GM23248 (cell line): ENCODE results near the gene KCNAB1. TPM values are rescaled to one million over a fixed set of nuclear protein-coding genes. Genes with fewer than 3 reads are reported as not detected.
A peak's percentile ranks its signal among the peaks of the same experiment; 100 is the strongest.
"Not testable (repeated sequence)": the region's sequence is repeated elsewhere in the genome, so short reads cannot be mapped to it uniquely, and the experiment has no call there.

Source experiments
- DNase-seq: peaks from one replicate; pipeline ENCODE4 v3.0.0-alpha.2; 2015
- H2AFZ ChIP-seq: fragments of 200-600 bp; sonication (generic); 2 replicates; pipeline ENCODE4 v1.6.1; 2016; ENCODE audit warnings: antibody characterized with exemption
- H3F3A ChIP-seq: fragments of 200-600 bp; sonication (generic); 2 replicates; pipeline ENCODE4 v1.6.1; 2016; ENCODE audit warnings: mild to moderate bottlenecking, antibody characterized with exemption, mixed run types; ENCODE audit not compliant: insufficient read depth
- H3K27ac ChIP-seq: fragments of 200-600 bp; sonication (generic); 2 replicates; pipeline ENCODE4 v1.5.1; 2016; ENCODE audit warnings: mild to moderate bottlenecking
- H3K27me3 ChIP-seq: fragments of 200-600 bp; sonication (generic); replicated peaks from 2 replicates; pipeline ENCODE4 v1.6.1; 2016; ENCODE audit warnings: mild to moderate bottlenecking; ENCODE audit not compliant: insufficient read depth
- H3K36me3 ChIP-seq: fragments of 200-600 bp; sonication (generic); 2 replicates; pipeline ENCODE4 v1.6.1; 2016; ENCODE audit warnings: low read depth, mild to moderate bottlenecking
- H3K4me1 ChIP-seq: fragments of 200-600 bp; sonication (generic); 2 replicates; pipeline ENCODE4 v1.6.1; 2016; ENCODE audit warnings: mild to moderate bottlenecking; ENCODE audit not compliant: insufficient read depth
- H3K4me2 ChIP-seq: fragments of 200-600 bp; sonication (generic); one replicate; pipeline ENCODE4 v1.6.1; 2016; ENCODE audit warnings: mild to moderate bottlenecking; ENCODE audit not compliant: unreplicated experiment
- H3K4me3 ChIP-seq: fragments of 200-600 bp; sonication (generic); 2 replicates; pipeline ENCODE4 v1.5.1; 2016; ENCODE audit warnings: mild to moderate bottlenecking
- H3K79me2 ChIP-seq: fragments of 200-600 bp; sonication (generic); 2 replicates; pipeline ENCODE4 v1.6.1; 2016; ENCODE audit warnings: mild to moderate bottlenecking; ENCODE audit not compliant: insufficient read depth
- H3K9ac ChIP-seq: fragments of 200-600 bp; sonication (generic); 2 replicates; pipeline ENCODE4 v1.6.1; 2016; ENCODE audit warnings: mild to moderate bottlenecking
- H3K9me2 ChIP-seq: fragments of 200-600 bp; sonication (generic); 2 replicates; pipeline ENCODE4 v1.6.1; 2016; ENCODE audit warnings: mixed run types, mild to moderate bottlenecking, moderate library complexity; ENCODE audit not compliant: insufficient read depth
- H3K9me3 ChIP-seq: fragments of 200-600 bp; sonication (generic); one replicate; pipeline ENCODE4 v1.6.1; 2017; ENCODE audit warnings: low read depth
- H4K20me1 ChIP-seq: fragments of 200-600 bp; sonication (generic); 2 replicates; pipeline ENCODE4 v1.6.0; 2016; ENCODE audit not compliant: insufficient read depth
- EZH2 ChIP-seq: fragments of 200-600 bp; sonication (generic); IDR thresholded peaks from 2 replicates; pipeline ENCODE4 v1.6.1; 2018; ENCODE audit warnings: antibody characterized with exemption, mild to moderate bottlenecking; ENCODE audit not compliant: insufficient read depth, poor library complexity, severe bottlenecking
- EZH2phosphoT487 ChIP-seq: fragments of 200-600 bp; sonication (generic); IDR thresholded peaks from 2 replicates; pipeline ENCODE4 v1.6.1; 2018; ENCODE audit warnings: antibody characterized with exemption, moderate library complexity, mild to moderate bottlenecking, low read depth; ENCODE audit not compliant: insufficient read depth
- WGBS, 2 experiments: methylation state at CpG; one replicate each; pipeline ENCODE4 v1.1.6; 2015 to 2017; ENCODE audit warnings: low lambda C conversion rate in 2 of 2, low coverage in 1 of 2; ENCODE audit errors: missing lambda C conversion rate in 2 of 2; 5-methylcytosine and 5-hydroxymethylcytosine counted together
- in situ Hi-C: fragments of 300-500 bp; cut with MboI; formaldehyde crosslinking; loops from 2 replicates; pipeline ENCODE4 v1.15.0; 2020
- polyA plus RNA-seq: library from polyadenylated mRNA; unstranded; fragments of >200 nt; fragmentation: Nextera tagmentation; extraction: Ambion mirVana; gene quantifications from 2 replicates; pipeline ENCODE4 v1.2.1, GENCODE V29; 2016
- total RNA-seq: library from RNA; depleted of rRNA; stranded (reverse); fragments of >200 nt; shearing (Covaris generic); gene quantifications from 2 replicates; pipeline ENCODE4 v1.2.3, GENCODE V29; 2014

The KCNAB1 gene
- total and polyA plus RNA-seq, 2 experiments from 2014 or later: 1.1 TPM; not detected in 1

- DNase-seq: no peak
- peaks cover 6% of the 10 kb centered on the region for H3K79me2 ChIP-seq
- no peaks in the 10 kb centered on the region for H3K27me3 ChIP-seq
- in situ Hi-C loops: no loop called here
- H3K36me3 ChIP-seq: no peaks in the 10 kb centered on the region
- 13 to 14% methylated on average over 1 of the region's 1 CpG for WGBS, 2 experiments
- H3F3A ChIP-seq: peaks cover 2% of the 10 kb centered on the region; the same call in 1 of the 2 replicates
- no peak for TF ChIP-seq EZH2
- no peak for TF ChIP-seq EZH2phosphoT487
- H3K4me2 ChIP-seq: no peak overlapping the region
- H4K20me1 ChIP-seq: no peaks in the 10 kb centered on the region
- H3K4me1 ChIP-seq: peaks cover 7% of the 10 kb centered on the region
- no peak overlapping the region for H3K27ac ChIP-seq
- H3K4me3 ChIP-seq: no peak overlapping the region
- no peak overlapping the region for H3K9ac ChIP-seq
- H3K9me2 ChIP-seq: no peaks in the 10 kb centered on the region
- H3K9me3 ChIP-seq: no peaks in the 10 kb centered on the region
- H2AFZ ChIP-seq: peak overlapping the region; percentile 34; the same call in 1 of the 2 replicates
Observed at GRCh38 chr3:156559321-156559720, 438.9 kb downstream of the KCNAB1 start.

- no peaks in the 10 kb centered on the region for H3K79me2 ChIP-seq
- TF ChIP-seq EZH2phosphoT487 (no peak), EZH2 (no peak)
- H3K9ac ChIP-seq: no peak overlapping the region
- H3K9me3 ChIP-seq: no peaks in the 10 kb centered on the region
- no peak overlapping the region for H3K27ac ChIP-seq
- no peaks in the 10 kb centered on the region for H3K9me2 ChIP-seq
- H3K4me3 ChIP-seq: no peak overlapping the region
- H3F3A ChIP-seq: no peaks in the 10 kb centered on the region
- 57 to 58% methylated on average over 2 of the region's 2 CpGs for WGBS, 2 experiments
- no peaks in the 10 kb centered on the region for H3K36me3 ChIP-seq
- no peaks in the 10 kb centered on the region for H4K20me1 ChIP-seq
- no peak overlapping the region for H3K4me2 ChIP-seq
- in situ Hi-C loops: no loop called here
- DNase-seq: no peak
- no peak overlapping the region for H2AFZ ChIP-seq
- no peaks in the 10 kb centered on the region for H3K27me3 ChIP-seq
- peaks cover 16% of the 10 kb centered on the region for H3K4me1 ChIP-seq
Observed at GRCh38 chr3:156561533-156561932, 441.2 kb downstream of the KCNAB1 start.

DNA sequence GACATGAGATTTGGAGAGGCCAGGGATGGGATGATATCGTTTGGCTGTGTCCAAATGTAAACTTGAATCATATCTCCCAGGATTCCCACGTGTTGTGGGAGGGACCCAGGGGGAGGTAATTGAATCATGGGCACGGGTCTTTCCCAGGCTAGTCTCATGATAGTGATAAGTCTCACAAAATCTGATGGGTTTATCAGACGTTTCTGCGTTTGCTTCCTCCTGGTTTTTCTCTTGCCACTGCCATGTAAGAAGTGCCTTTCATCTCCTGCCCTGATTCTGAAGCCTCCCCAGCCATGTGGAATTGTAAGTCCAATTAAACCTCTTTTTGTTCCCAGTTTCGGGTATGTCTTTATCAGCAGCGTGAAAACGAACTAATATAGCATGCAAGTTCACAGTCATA is 442.1 kb downstream of the KCNAB1 start:
- H3K36me3 ChIP-seq, H3K79me2 ChIP-seq, H3K4me3 ChIP-seq, H3K27ac ChIP-seq, in situ Hi-C loops, H3K9me3 ChIP-seq, H4K20me1 ChIP-seq, H3K4me2 ChIP-seq, H2AFZ ChIP-seq, H3K9ac ChIP-seq, H3K9me2 ChIP-seq, H3K27me3 ChIP-seq, H3F3A ChIP-seq, DNase-seq: not testable (repeated sequence)
- 56 to 66% methylated on average over 8 of the region's 8 CpGs for WGBS, 2 experiments
- H3K4me1 ChIP-seq: peaks cover 16% of the 10 kb centered on the region

DNA sequence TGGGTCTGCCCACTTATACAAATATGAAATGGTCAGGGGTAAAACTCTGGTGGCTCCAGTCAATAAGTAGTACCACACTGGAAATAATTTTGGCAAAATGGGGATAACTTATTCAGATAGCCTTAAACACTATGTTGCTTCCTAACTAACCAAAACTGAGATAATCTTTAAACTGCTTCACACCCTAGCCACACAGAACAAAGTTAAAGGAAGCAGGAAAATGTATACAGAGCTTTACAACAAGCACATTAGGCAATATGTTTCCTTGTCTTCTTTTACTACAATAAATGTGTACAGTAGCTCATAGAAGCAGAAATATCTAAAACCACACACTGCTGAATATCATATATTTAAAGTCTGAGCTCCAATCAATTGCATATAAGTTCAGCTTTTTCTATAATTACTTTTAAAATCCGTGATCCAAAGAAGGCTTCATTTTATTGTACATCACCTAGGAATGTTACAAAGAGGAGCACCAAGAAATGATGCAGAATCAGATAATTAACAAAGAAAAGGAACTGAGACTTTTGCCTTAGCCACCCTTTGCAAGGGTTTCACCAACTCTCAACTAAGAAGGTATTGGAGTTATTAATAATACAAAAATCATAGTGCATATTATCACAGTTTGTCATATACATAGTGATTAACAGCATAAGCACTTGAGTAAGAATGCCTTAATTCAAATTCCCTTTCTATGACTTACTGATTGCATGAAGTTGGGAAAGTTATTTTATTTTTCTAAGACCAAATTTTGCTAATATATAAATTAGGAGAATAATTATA is 443.7 kb downstream of the KCNAB1 start:
- H3K79me2 ChIP-seq: no peaks in the 10 kb centered on the region
- no peak for TF ChIP-seq EZH2
- no peak for TF ChIP-seq EZH2phosphoT487
- no peak overlapping the region; the same call in 1 of the 2 replicates for H2AFZ ChIP-seq
- no peaks in the 10 kb centered on the region for H3K9me3 ChIP-seq
- no peak overlapping the region for H3K4me3 ChIP-seq
- H3K9me2 ChIP-seq: no peaks in the 10 kb centered on the region
- no peaks in the 10 kb centered on the region for H3K36me3 ChIP-seq
- no peaks in the 10 kb centered on the region for H4K20me1 ChIP-seq
- H3K4me1 ChIP-seq: peaks cover 16% of the 10 kb centered on the region
- H3K27ac ChIP-seq: no peak overlapping the region
- 80 to 83% methylated on average over 1 of the region's 1 CpG for WGBS, 2 experiments
- in situ Hi-C loops: no loop called here
- H3K27me3 ChIP-seq: no peaks in the 10 kb centered on the region
- H3K4me2 ChIP-seq: peak overlapping the region; percentile 8
- DNase-seq: peak; percentile 48
- H3F3A ChIP-seq: no peaks in the 10 kb centered on the region
- no peak overlapping the region for H3K9ac ChIP-seq

- H3K27me3 ChIP-seq, H3K4me3 ChIP-seq, DNase-seq, H4K20me1 ChIP-seq, H3K4me2 ChIP-seq, H3K79me2 ChIP-seq, H3K9ac ChIP-seq, H3K27ac ChIP-seq, H2AFZ ChIP-seq, H3K36me3 ChIP-seq, in situ Hi-C loops, H3K9me3 ChIP-seq, H3F3A ChIP-seq, H3K9me2 ChIP-seq: not testable (repeated sequence)
- peaks cover 11% of the 10 kb centered on the region for H3K4me1 ChIP-seq
- 90 to 92% methylated on average over 8 of the region's 8 CpGs for WGBS, 2 experiments
Observed at GRCh38 chr3:156569016-156569415, 448.6 kb downstream of the KCNAB1 start.

DNA sequence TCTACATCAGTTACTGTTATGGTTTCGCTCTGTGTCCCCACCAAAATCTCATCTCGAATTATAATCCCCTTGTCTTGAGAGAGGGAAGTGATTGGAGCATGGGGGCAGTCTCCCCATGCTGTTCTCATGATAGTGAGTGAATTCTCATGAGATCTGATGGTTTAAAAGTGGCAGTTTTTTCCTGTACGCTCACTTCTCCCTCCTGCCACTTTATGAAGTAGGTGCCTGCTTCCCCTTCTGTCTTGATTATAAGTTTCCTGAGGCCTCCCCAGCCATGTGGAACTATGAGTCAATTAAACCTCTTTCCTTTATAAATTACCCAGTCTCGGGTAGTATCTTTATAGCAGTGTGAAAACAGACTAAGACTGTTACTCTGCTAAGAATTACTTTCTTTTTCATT is 449.5 kb downstream of the KCNAB1 start:
- H3K79me2 ChIP-seq, DNase-seq, H3K9me3 ChIP-seq, H3K27me3 ChIP-seq, H3F3A ChIP-seq, H3K36me3 ChIP-seq, H3K4me3 ChIP-seq, H2AFZ ChIP-seq, H3K27ac ChIP-seq, H3K4me2 ChIP-seq, H3K9me2 ChIP-seq, H4K20me1 ChIP-seq, H3K4me1 ChIP-seq, in situ Hi-C loops, H3K9ac ChIP-seq: not testable (repeated sequence)
- 68 to 69% methylated on average over 4 of the region's 4 CpGs for WGBS, 2 experiments
